Measurements from ENCODE around the gene TBX2. TPM values are rescaled to one million over a fixed set of nuclear protein-coding genes. Genes with fewer than 3 reads are reported as not detected.

Gene TBX2
- total and polyA plus RNA-seq, 10 of the 15 experiments (the other 5 are each of a cell fraction or from before 2014, with no cell fraction given): 0.13 TPM; not detected in 9

DNA sequence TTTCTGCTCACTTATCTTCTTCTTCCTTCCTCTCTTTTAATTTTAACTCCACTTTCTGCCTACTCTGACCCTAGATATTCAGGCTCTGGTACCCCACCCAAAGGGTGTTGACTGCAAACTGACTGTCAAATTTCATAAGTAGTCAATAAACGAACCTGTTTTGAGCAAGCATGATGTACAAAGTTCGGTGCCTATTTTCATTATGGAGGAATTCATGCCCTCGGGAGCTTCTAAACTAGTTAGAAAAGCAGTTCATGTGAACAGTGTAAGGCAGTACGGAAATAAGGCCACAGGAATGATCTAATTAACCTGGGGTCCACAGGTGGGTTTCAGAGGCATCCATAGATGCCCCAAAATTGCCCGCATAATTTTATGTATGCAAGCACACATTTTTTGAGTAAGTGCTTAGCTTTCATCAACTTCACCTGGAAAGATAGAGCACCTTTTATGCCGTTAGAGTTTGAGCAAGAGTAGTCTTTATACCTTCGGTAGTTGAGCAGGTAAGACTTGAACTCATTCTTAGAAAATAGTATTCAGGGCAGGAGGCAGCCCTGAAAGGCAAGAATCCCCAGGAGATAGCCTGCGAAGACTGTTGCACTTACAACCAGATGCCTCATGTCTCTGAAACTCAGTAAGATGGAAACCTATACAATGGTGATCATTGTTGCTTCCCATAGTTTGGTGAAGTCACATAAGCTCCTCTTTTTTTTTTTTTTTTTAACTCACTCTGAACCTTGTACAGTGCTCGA is 36.6 kb upstream of the TBX2 start:
- no peak overlapping the region for H2AFZ ChIP-seq (ENCODE audit: control insufficient read depth, low read depth, low read length)
- H4K20me1 ChIP-seq (ENCODE audit: control insufficient read depth, insufficient read depth): no peaks in the 10 kb centered on the region
- BruUV-seq (replicated peaks): no TSS peak
- ChIA-PET SMC1A (ENCODE audit: uncharacterized antibody, unreplicated experiment) (no interaction called here), POLR2A (no interaction called here), RAD21 (ENCODE audit: unreplicated experiment) (no interaction called here), CTCF (interaction anchor here (0.6 to 1.3 kb wide), 2 partner anchors 8 to 362 kb away, joined by 3 to 5 read pairs; no protein-coding TSS in a partner anchor)
- no peak overlapping the region for H3K4me3 ChIP-seq
- in situ Hi-C loops (cut with MboI): no loop called here
- H3K9me3 ChIP-seq (replicated peaks; ENCODE audit: control insufficient read depth, insufficient read depth, low read length): no peaks in the 10 kb centered on the region
- no peaks in the 10 kb centered on the region for H3K4me1 ChIP-seq (ENCODE audit: control insufficient read depth, insufficient read depth, low read length)
- no peaks in the 10 kb centered on the region for H3K36me3 ChIP-seq (ENCODE audit: control insufficient read depth in 2 of 2, insufficient read depth in 2 of 2, low read length in 1 of 2)
- H3K27me3 ChIP-seq (replicated peaks in 1 of 2; ENCODE audit: control insufficient read depth in 2 of 2, insufficient read depth in 2 of 2, low read length in 1 of 2): no peaks in the 10 kb centered on the region
- no peak overlapping the region for H3K4me2 ChIP-seq (ENCODE audit: control insufficient read depth, insufficient read depth)
- intact Hi-C loops (cut with micrococcal nuclease; ENCODE audit: unreplicated experiment): loop anchor here (10.0 kb wide), 1 partner anchor 638 kb away; no protein-coding TSS in a partner anchor
- no peaks in the 10 kb centered on the region for H3K79me2 ChIP-seq (ENCODE audit: control insufficient read depth, insufficient read depth, low read length)
- H3K27ac ChIP-seq (ENCODE audit: control insufficient read depth, insufficient read depth): no peak overlapping the region
- no peak overlapping the region for H3K9ac ChIP-seq (ENCODE audit: control insufficient read depth, insufficient read depth, low read length)
- ATAC-seq (no peak), FAIRE-seq (no peak), DNase-seq (ENCODE audit: low read depth, low spot score) (no peak)
- TF ChIP-seq POU2F2 (IDR thresholded peaks at IDR 0.05; ENCODE audit: borderline replicate concordance, low read depth, low read length) (no peak), MTA3 (IDR thresholded peaks at IDR 0.05; ENCODE audit: borderline replicate concordance, low read length) (no peak), PML (IDR thresholded peaks at IDR 0.05; ENCODE audit: low read length) (no peak), FOXK2 (IDR thresholded peaks at IDR 0.05) (no peak), IRF4 (IDR thresholded peaks at IDR 0.05; ENCODE audit: low read depth, low read length) (no peak), DPF2 (IDR thresholded peaks at IDR 0.05) (no peak), SIX5 (IDR thresholded peaks at IDR 0.05; ENCODE audit: low read depth, low read length, severe bottlenecking) (no peak), NFXL1 (IDR thresholded peaks at IDR 0.05; ENCODE audit: borderline replicate concordance) (no peak), BCL11A (IDR thresholded peaks at IDR 0.05; ENCODE audit: low read depth, low read length) (no peak)
- TF ChIP-seq, protein P1, sequence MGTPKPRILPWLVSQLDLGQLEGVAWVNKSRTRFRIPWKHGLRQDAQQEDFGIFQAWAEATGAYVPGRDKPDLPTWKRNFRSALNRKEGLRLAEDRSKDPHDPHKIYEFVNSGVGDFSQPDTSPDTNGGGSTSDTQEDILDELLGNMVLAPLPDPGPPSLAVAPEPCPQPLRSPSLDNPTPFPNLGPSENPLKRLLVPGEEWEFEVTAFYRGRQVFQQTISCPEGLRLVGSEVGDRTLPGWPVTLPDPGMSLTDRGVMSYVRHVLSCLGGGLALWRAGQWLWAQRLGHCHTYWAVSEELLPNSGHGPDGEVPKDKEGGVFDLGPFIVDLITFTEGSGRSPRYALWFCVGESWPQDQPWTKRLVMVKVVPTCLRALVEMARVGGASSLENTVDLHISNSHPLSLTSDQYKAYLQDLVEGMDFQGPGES (IDR thresholded peaks at IDR 0.05): no peak
- TF ChIP-seq, protein P2, sequence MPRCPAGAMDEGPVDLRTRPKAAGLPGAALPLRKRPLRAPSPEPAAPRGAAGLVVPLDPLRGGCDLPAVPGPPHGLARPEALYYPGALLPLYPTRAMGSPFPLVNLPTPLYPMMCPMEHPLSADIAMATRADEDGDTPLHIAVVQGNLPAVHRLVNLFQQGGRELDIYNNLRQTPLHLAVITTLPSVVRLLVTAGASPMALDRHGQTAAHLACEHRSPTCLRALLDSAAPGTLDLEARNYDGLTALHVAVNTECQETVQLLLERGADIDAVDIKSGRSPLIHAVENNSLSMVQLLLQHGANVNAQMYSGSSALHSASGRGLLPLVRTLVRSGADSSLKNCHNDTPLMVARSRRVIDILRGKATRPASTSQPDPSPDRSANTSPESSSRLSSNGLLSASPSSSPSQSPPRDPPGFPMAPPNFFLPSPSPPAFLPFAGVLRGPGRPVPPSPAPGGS (IDR thresholded peaks at IDR 0.05; ENCODE audit: borderline replicate concordance, insufficient read depth, low read depth, low read length, poor library complexity, severe bottlenecking): no peak
- TF ChIP-seq, protein P3, sequence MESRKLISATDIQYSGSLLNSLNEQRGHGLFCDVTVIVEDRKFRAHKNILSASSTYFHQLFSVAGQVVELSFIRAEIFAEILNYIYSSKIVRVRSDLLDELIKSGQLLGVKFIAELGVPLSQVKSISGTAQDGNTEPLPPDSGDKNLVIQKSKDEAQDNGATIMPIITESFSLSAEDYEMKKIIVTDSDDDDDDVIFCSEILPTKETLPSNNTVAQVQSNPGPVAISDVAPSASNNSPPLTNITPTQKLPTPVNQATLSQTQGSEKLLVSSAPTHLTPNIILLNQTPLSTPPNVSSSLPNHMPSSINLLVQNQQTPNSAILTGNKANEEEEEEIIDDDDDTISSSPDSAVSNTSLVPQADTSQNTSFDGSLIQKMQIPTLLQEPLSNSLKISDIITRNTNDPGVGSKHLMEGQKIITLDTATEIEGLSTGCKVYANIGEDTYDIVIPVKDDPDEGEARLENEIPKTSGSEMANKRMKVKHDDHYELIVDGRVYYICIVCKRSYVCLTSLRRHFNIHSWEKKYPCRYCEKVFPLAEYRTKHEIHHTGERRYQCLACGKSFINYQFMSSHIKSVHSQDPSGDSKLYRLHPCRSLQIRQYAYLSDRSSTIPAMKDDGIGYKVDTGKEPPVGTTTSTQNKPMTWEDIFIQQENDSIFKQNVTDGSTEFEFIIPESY (IDR thresholded peaks at IDR 0.05): no peak
- WGBS (ENCODE audit: insufficient coverage, insufficient replicate concordance, low lambda C conversion rate, missing lambda C conversion rate): 24% methylated on average over 9 of the region's 9 CpGs
